Activated naive CD8-positive, alpha-beta T cell treated with anti-CD3 and anti-CD28 coated beads, Interleukin-2, amount 50 U/mL, for 16 hours (primary cell): ENCODE data around the gene DOCK1.
"Not testable (repeated sequence)": the region's sequence is repeated elsewhere in the genome, so short reads cannot be mapped to it uniquely, and the experiment has no call there.

Experiments used
- DNase-seq: peaks from one replicate; pipeline ENCODE4 v3.0.0-alpha.2; 2020; ENCODE audit warnings: low read depth, low spot score

The DOCK1 gene

DNA sequence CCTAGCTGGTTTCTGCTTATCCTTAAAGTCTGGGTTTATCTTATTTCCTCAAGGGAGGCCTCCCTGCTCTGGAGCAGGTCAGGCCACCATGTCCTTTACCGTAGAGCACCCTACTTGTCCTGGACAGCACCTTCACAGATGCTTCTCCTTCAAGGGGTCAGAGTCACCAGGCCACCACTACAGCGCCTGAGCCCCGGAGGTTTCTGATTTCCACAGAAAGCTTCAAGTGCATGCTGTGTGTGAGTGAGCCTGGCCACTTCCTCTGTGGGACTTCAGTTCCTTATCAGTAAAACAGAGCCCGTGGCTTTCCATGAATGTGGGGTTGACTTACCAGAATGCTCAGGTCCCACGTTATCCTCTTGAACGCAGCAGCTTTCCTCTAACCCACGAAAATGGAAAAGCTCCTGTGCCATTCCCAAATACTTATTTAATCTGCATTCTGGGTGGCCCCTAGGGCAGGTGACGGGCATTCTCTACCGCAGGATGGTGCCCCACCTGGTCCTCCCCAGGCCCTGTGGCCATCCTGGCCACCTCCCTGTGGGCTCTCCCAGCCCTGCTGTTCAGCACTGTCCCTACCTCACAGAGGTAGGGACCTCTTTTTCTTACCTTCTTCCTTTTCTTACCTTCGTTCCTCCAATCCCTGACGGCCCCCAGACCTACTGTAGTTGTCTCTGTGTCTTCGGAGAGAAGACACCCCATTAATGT is 1.4 kb upstream of the DOCK1 start:
- DNase-seq: no peak

DNA sequence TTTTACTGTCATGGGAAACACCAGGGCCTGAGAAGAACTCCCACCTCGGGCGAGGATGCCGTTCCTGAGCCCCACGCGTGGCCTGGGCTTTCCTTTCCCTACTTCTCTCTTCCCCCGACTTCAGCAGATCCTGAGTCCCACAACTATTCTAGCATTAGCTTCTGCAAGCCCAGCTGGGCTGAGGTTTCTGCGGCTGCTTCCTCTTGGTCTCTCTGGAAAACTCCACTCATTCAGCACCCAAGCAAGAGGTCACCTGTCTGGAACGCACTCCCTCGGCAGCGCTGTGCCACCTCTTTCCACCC is 761 bp upstream of the DOCK1 start:
- DNase-seq: no peak

DNA sequence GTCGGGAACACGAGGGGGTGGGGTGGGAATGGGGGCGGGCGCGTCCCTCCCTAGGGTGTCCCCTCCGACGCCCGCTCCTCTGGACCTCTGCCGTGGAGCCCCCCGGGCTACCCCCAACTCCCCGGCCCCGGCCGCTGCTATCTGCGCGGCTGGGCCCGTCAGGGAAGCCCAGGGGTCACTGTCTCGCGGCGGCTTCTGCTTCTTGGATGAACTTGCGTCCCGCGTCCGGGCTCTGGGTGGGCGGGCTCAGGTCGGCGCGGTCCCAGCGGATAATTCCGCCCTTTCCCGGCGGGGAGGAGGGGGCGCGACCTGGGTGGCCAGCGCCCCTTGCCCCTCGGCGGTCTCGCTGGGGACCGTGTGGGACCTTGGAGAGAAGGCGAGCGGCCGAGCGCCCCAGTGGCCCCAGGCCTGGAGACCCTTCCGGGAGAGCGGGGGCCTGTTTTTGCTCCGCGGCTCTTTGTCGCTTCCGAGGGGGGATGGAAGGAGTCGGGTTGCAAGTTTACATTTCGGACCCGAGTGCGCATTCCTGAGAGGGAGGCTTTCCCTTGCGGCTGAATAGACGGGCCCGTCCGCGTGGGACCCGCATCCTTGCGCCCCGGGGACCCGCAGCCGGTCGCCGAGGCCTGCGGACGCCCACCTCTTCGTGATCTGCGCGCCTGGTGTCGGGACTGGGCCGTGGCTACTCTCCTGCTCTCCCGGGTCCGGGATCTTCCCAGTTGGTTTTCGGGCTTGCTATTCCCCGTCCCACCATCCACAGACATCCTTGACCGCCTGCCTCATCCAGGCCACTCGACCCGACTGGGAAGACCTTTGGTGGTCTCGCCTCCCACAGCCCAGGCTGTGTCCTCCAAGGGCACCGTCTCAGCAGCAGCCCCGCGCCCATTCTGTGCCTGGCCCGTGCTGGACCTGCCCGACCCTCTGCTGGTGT is 812 bp downstream of the DOCK1 start:
- DNase-seq: no peak

DNA sequence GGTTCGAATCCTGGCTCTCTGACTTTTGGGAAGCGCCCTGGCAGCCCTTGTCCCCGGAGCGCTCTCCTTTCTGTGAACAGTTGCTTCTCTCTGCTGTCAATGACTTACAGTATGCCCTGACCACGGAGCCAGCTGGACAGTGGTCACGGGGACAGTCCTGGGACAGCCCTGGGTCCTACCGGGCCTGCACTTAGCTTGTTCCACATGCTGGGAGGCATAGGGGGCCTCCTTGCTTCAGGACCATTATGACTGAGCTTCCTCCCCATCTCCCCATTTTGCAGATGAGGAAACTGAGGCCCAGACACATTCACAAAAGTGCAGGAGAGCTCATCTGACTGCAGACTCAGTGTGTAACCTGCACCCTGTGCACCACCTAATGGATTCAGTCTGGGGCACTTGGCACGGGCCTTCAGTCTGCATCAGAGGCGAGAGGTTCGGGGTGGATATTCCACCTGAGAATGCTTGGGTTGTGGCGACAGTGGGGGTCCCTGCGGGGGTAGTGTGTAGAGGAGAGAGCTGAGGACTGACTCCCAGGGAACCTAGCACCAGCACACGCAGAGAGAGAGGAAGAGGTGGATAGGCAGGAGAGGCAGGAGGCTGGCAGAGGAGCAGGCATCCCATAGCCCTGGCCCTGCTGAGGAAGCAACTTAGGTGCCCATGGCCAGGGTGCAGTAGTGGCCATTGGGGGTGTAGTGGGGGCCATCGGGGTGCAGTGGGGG is 1.6 kb downstream of the DOCK1 start:
- DNase-seq: no peak

DNA sequence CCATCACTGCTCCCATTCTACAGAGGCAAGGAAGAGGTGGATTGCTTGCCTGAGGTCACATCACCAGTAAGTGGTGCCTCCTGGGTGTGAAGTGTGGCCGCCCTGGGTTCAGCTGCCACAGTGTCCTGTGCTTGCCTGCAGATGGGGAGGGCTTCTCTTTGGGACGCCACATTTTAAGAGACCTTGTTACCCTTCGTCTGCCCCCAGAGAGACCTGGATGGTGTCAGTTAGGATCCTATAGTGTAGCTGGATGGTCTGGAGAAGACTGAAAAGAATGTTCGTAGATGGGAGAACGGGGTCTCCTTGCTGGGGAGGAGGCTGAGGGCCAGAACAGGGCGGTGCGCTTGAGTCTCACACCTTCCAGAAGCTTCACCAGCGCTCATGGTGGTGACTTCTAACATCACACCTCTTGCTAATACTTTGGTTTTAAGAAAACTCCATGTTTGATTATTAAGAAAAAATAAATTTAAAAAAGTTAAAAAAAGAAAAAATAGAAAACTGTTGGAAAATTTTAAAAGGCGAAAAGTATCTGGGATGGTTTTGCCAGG is 2.3 kb downstream of the DOCK1 start:
- no peak for DNase-seq

DNA sequence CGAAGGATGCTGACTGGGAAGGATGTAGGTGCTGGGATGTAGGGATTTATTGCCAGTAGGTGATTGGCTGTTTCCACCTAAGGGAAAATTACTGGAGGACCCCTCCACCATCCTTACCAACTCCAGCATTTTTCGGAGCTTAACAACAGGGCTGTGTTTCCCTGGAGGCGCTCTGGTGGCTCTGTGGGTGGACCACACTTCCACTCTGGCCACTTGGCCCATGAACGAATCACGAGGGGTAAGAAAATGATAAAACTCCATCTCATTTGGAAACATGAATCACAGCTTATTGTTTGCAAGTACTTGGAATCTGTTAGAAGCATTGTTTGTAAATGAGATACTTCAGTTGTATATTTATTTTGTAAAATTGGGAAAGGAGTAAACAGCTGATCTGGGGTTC is 3.0 kb downstream of the DOCK1 start:
- no peak for DNase-seq

DNA sequence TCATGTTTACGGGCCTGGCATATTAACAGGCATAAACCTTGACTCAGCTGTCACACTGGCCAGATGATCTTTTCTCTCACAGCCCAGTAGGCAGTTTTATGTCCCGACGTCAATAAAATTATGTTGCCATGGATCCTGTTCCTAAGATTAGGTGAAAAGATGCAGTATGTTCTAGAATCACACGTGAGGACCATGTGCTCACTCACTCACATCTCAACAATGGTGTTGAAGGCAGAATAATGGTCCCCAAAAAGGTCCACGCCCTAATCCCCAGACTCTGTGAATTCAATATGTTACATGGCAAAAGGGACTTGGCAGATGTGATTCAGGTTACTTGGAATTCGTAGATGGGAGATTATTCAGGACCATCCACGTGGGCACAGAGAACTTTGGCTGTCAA is 3.5 kb downstream of the DOCK1 start:
- no peak for DNase-seq

DNA sequence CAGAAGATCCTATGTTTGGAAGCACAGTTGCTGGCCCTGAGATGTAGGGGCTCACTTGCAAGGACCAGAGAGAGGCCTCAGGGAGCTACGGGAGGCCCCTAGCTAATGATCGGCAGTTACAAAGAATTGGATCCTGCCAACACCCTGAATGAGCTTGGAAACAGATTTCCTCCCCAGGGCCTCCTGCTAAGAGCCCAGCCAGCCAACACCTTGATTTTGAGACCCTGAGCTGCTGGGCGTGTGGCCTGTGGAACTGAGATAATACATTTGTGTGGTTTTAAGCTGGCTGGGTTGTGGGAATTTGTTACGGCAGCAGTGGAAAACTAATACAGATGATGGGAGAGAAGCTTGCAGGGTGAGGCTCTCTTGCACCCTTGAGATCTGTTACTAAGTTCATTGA is 3.9 kb downstream of the DOCK1 start:
- DNase-seq: no peak

DNA sequence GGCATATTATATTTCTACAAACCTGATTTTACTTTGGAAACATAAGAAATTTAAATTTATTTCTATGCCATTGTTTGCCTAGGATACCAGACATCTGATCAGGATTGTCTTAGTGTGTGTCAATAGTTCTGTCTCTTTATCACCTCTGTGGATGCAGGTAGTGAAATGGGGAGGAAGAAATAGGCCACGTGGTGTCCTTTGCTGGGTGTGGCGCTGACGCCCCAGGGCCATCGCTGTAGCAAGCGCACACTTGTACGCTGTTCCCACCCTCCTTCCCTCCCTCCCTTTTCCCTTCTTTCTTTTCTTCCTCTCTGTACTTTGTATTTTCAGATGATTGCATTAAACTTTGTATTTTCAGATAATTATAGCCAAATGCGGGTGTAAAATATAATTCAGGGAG is 5.0 kb downstream of the DOCK1 start:
- no peak for DNase-seq

DNA sequence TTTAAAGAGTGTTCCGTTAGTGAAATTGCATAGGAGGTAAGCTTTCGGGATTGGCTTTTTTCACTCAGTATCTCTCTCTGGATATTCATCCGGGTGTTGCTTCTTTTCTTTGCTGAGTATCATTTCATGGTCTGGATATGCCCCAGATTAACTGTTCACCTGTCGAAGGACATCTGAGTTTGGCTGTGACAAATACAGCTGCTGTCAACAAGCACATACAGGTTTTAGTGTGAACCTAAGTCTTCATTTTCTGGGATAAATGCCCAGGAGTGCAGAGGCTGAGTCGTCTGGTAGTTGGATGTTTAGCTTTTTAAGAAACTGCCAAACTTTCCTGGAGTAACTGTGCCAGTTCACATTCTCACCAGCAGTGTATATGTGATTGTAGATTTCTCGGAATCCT is 5.6 kb downstream of the DOCK1 start:
- no peak for DNase-seq

DNA sequence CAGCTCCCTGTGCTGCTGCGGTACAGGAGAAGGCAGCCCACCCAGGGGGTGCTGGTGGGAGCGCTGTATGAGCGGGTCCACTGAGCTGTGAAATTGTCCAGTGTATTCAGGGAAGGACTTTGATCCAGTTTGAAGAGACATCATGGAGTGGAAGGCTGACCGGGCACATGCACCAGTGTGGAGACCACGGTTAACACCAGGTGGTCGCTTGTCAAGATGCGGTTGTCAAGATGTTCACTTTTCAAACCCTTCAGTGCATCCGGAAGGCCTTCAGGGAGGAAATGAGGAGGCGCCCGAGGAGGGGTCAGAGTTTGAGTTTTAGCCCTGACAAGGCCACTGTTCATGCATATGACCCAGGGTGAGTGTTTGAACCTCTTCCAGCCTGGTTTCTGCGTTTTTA is 6.1 kb downstream of the DOCK1 start:
- DNase-seq: no peak

DNA sequence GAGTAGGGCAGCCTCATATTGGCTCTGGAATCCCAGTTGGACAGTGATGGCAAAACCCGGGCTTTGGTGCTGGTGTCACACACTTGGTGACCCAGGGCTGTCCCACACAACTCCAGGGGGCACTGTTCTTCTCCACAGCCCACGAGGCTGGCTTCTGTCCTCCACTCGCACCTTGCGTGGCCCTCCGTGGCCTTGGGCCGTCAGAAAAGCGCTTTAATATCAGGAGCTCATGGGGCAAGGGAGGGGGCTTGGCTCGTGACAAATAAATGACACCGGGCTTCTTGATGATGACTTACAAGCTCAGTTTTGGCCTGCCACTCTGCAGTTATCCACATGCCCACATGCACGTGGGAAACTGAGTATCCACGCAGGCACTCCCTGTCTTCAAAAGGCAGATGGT is 8.1 kb downstream of the DOCK1 start:
- DNase-seq: no peak

DNA sequence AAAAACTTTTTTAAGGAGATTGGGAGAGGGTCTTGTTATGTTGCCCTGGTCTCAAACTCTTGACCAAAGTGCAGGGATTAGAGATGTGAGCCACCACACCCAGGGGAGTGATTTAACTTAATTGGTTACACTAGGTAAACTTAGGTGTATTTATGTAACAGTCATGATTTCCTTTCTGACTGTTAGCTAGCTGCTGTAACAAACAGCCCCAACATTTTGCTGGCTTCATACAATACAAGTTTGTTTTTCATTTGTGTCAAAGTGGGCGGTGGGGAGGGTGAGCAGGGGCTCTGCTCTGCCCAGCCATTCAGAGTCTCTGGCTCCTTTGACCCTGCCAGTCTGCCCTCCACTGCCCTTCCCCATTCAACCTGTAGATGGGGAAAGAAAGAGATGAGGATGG is 9.3 kb downstream of the DOCK1 start:
- DNase-seq: no peak

DNA sequence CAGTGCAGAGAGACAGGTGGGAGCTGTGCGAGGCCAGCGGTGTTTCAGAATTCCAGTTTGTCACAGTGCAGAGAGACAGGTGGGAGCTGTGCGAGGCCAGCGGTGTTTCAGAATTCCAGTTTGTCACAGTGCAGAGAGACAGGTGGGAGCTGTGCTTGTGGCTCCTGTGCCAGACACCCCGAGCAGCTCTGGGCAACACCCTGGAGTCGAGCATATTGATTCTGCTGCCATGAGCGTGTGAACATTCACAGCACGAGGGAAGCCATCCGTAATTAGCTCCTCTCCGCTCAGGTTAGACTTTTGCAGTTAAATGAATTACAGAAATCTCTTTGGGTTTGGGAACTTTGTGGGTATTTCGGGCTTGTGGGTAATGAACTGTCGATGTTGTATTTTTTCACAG is 11.7 kb downstream of the DOCK1 start:
- DNase-seq: not testable (repeated sequence)

DNA sequence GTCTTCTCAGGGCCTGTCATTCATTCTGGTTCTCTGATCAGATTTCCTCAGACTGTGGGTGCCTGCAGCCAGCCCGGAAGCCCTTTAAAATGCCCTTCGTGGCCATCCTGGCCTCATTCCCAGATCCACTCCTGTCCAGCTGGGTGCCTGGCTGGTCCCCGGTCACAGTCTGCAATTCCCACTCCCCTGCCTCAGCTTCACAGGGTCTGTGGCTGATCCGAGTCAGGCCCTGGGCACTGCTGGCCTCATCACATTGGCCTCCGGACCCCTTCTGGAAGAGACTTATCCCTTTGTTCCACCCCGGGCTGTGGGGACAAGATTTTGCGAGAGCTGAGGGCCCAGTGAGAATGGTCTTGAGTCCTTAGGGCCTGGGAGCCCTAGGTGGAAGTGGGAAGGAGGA is 12.1 kb downstream of the DOCK1 start:
- DNase-seq: no peak

DNA sequence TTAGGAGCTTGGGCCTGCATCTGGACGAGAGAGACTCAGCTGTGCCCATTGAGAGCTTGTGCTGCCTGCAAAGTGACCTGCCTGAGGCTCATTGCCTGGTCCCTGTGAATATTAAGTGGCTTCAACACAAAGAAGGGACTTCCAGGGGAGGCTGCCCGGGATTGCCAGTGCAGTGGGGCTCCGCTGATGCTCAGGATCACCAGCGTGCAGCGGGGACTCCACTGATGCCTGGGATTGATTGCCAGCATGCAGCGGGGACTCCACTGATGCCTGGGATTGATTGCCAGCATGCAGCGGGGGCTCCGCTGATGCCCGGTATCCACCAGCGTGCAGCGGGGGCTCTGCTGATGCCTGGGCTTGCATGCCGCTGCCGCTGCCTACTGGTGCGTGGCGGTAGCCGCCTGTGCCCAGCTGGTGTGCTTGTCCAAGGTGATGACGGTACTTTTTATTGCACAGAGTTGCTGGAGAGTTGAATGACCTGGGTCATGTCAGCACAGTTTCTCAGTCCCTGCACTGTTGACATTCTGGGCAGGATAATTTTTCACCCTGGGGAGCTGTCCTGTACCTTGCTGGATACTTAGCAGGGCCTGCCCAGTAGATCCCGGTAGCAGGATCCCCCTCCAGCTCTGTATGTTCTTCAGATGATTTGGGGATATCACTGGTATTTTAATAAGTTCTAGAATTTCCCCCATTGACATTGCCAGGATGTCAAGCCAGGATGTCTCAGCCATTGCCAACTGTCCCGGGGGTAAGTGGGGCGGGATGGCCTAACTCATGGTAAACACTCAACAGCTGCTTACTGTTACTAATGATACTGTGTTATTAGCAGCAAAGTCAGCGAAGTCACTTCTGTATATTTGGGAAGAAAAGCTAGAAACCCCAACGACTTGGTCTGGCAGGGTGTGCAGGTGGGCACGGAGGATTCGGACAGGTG is 13.0 kb downstream of the DOCK1 start:
- DNase-seq: no peak

DNA sequence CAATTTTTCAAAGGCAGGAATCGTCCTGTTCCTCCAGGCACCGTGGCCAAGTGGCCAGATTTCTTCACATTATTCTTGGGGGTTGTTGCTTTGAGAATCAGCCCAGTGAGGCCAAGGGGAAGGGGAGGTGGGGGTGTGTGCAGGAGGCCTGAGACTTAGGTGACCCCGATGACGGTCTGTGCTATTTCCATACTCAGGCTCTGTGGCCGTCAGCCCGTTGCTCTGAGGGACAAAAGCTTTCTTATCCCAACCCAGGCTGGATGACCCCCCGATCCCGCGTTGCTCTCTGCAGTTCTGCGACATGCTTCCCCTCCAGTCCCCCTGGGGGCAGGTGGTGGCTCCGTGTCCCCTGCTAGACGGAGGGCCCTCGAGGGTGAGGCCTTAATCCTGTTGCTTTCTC is 14.2 kb downstream of the DOCK1 start:
- no peak for DNase-seq

DNA sequence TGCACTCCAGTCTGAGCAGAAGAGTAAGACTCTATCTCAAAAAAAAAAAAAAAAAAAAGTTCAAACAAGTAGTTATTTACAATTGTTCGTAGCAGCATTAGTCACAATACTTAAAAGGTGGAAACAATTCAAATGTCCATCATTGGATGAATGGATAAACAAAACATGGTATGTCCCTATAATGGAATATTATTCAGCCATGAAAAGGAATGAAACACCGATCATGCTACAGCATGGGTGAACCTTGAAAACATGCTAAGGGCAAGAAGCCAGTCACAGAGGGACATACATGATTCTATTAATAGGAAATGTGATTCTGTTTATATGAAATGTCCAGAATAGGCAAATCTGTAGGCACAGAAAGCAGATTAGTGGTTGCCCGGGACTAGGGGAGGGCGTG is 15.9 kb downstream of the DOCK1 start:
- DNase-seq: no peak

DNA sequence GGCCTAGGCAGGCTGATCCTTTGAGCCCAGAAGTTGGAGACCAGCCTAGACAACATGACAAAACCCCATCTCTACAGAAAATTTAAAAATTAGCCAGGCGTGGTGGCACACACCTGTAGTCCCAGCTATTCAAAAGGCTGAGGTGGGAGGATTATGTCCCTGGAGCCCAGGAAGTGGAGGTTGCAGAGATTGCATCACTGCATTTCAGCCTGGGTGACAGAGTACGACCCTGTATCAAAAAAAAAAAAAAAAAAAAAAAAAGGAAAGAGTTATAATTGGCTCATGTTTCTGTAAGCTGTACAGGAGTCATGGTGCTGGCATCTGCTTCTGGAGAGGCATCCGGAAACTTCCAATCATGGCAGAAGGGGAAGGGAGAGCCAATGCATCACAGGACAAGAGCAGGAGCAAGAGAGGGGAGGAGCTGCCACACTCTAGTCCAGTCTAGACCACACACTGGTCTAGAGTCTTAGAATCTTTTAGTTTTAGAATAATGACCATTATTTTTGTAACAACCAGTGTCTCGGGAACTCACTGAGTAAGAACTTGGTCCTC is 16.8 kb downstream of the DOCK1 start:
- no peak for DNase-seq

DNA sequence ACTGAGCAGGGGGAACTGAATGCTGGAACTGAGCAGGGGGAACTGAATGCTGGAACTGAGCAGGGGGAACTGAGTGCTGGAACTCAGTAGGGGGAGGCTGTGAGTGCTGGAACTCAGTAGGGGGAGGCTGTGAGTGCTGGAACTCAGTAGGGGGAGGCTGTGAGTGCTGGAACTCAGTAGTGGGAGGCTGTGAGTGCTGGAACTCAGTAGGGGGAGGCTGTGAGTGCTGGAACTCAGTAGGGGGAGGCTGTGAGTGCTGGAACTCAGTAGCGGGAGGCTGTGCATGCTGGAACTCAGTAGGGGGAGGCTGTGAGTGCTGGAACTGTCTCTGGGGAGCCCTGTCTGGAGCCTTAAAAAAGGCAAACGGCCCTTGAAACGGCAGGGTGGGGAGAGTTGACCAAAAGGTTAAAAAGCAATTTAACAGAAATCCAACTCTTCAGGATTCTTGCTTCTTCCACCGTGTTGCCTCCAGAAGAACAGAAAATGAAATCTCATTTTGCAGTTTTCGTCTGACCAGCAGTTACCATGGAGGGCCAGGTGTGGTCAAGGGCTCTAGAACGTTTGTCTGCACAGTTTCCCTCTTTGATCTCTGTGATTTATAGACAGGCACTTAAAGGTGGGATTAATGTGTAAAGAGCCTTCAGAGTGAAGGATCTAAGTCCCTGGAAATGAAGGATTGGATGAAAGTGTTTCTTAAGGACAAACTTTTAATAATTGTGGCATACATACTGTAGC is 19.1 kb downstream of the DOCK1 start:
- no peak for DNase-seq
